Measurements from ENCODE around the gene NSDHL. TPM values are rescaled to one million over a fixed set of nuclear protein-coding genes. Genes with fewer than 3 reads are reported as not detected.

NSDHL gene
- polyA plus RNA-seq, 2 of the 4 experiments (the other 2 are of a cell fraction): 24.9 to 50.5 TPM

GRCh38 chrX:152817078-152817764 is 13.6 kb upstream of the NSDHL start:
- no peak overlapping the region; the same call in 2 of the 3 replicates for H3K4me2 ChIP-seq
- ATAC-seq (peak; percentile 66 to 85; a peak in 3 of 6 replicates), DNase-seq (ENCODE audit: low read depth in 1 of 2, low spot score in 1 of 2) (peak in 1 of 2 experiments; percentile 38), FAIRE-seq (no peak)
- TF ChIP-seq REST (IDR thresholded peaks at IDR 0.05) (no peak), POLR2AphosphoS2 (conservative IDR thresholded peaks at IDR 0.05; ENCODE audit: low read length) (no peak), ATOH8 (CRISPR knock-in tag; IDR thresholded peaks at IDR 0.05; ENCODE audit: low read depth) (no peak), FOSB (CRISPR knock-in tag; IDR thresholded peaks at IDR 0.05) (no peak), ESRRA (IDR thresholded peaks at IDR 0.05; ENCODE audit: borderline replicate concordance, low read length) (no peak), EP300 (IDR thresholded peaks at IDR 0.05) (no peak), ZNF302 (CRISPR knock-in tag; IDR thresholded peaks at IDR 0.05) (no peak), ZFP36 (IDR thresholded peaks at IDR 0.05; ENCODE audit: borderline replicate concordance, partially characterized antibody) (no peak), TP53 (CRISPR knock-in tag; IDR thresholded peaks at IDR 0.05) (no peak), HDAC2 (IDR thresholded peaks at IDR 0.05) (no peak), PHF8 (IDR thresholded peaks at IDR 0.05; ENCODE audit: borderline replicate concordance, low read depth) (no peak), HOXB13 (CRISPR knock-in tag; IDR thresholded peaks at IDR 0.05; ENCODE audit: low read depth) (no peak), ZSCAN20 (CRISPR knock-in tag; IDR thresholded peaks at IDR 0.05) (no peak), RAD21 (conservative IDR thresholded peaks at IDR 0.05 in 1 of 2, IDR thresholded peaks at IDR 0.05 in 1 of 2) (peak; percentile 73 to 74), BCL3 (IDR thresholded peaks at IDR 0.05) (no peak), RNF2 (IDR thresholded peaks at IDR 0.05; ENCODE audit: borderline replicate concordance, low read depth) (no peak), MAX (IDR thresholded peaks at IDR 0.05) (no peak), ZC3H11A (IDR thresholded peaks at IDR 0.05) (no peak), FOXS1 (CRISPR knock-in tag; IDR thresholded peaks at IDR 0.05) (no peak), CHD2 (IDR thresholded peaks at IDR 0.05; ENCODE audit: low read length, partially characterized antibody) (no peak), SMC3 (IDR thresholded peaks at IDR 0.05) (peak; percentile 73), NPAS2 (CRISPR knock-in tag; IDR thresholded peaks at IDR 0.05; ENCODE audit: borderline replicate concordance) (no peak), CTCF (IDR thresholded peaks at IDR 0.05) (peak; percentile 65)
- ChIA-PET POLR2A (no interaction called here), CTCF (interaction anchor here (0.7 to 2.7 kb wide), 12 partner anchors 8 to 1111 kb away, joined by 3 to 10 read pairs (median 3); partner anchors contain the start of genes CETN2 and NSDHL)
- no peaks in the 10 kb centered on the region for H3K4me1 ChIP-seq
- H3K27ac ChIP-seq: no peak overlapping the region
- WGBS (ENCODE audit: missing lambda C conversion rate): 6% methylated on average over 6 of the region's 6 CpGs
- H3K4me3 ChIP-seq: no peak overlapping the region
- no peaks in the 10 kb centered on the region for H3K9me3 ChIP-seq
